ENCODE results near the gene SERPINA1.

SERPINA1 gene

DNA sequence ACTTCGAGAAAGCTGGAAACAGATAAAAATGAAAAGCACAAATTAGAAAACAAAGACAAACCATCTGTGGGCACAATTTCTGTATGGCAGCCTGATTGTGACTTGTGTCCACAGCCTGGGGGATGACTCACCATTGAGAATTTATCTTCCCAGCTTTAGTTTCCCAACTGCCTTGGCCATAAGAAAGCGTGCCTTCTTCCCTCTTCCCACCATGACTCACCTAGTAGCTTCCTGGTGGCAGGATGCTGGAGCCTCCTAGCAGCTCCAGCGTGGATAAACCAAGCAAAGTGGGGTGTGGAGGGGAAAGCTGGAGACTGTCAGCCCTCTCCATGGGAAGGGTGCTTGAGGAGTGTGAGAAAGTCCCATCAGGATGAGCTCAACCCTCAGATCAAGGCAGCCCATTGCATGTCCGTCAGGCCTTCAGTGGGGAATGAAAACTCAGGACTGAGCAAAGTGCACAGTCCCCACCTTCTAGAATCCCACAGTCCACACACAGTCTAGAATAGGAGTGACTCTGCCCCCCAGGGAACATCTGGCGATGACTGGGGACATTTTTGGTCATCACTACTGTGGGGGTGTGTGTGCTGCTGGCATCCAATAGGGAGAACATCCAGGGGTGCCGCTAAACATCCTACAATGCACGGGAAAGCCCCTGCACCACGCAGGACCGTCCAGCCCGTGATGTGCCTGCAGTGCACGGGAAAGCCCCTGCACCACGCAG, 42.9 kb downstream of the SERPINA1 start:
- DNase-seq, result peak; percentile 98

DNA sequence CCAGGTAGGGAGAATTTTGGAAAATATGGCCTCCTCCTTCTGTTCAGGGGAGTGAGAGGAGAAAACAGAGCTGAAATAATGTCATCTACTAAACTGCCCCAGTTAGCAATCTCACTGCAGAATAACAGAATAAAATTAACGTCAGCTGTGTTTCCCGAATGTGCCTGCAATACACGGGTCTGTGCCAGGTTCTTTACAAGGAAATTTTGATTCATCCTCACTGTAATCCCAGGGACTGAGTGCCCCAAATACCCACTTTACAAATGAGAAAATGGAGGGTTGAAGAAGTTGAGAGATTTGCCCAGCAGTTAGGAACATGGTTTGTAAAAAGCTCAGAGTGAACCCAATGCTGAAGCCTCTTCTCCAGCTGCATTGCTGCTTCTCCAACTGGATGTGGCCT, 44.0 kb downstream of the SERPINA1 start:
- no peak for DNase-seq

GRCh38 chr14:94343238-94344005, 45.0 kb downstream of the SERPINA1 start:
- no peak for DNase-seq

- peak; percentile 100 for DNase-seq
Measured at GRCh38 chr14:94342334-94342934, 46.0 kb downstream of the SERPINA1 start.

DNA sequence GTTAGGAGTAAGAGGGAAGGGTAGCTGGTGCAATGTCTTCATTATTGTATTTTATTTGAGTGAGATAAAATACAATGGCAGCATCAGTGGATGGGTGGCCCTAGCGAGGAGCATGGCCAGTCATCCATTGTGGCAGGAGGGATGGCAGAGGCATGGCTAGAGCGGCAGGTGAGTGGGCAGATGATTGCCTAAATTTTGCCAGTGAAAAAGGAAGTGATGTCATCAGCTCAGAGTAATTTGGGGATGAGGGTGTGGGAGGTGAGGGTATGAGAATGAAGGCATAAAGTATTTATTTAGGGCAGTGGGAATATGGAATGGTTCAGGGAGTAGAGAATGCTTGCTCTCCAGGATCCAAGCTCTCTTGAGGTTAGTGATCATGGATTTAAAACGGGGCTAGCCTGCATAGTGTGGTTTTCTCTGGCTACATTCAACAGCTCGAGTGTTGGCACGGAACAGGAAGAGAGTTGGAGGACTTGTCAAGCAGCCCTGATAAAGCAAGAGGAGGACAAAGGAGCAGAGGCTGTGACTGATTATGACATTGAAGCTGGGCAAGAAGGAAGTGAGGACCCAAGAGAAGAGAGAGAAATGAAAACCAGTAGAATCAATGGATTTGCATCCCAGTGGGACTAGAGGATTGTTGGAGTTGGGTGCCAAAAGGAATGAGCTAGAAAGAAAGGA, 46.6 kb downstream of the SERPINA1 start:
- peak; percentile 77 for DNase-seq

GRCh38 chr14:94340533-94340932, 47.9 kb downstream of the SERPINA1 start:
- no peak for DNase-seq

GRCh38 chr14:94338023-94338422, 50.4 kb downstream of the SERPINA1 start:
- DNase-seq, result no peak

DNA sequence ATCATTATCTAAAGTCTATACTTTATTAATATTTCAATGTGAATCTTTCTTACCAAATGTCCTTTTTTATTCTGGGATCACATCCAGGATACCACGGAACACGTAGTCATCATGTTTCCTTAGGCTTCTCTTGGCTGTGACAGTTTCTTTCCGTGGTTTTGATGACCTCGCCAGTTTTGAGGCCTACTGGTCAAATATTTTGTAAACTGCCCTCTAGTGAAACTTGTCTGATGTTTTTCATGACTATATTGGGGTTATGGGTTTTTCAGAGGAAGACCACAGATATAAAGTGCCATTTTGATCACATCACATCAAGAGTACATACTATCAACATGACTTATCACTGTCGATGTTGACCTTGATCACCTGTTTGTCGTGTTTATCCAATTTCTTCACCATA, 51.1 kb downstream of the SERPINA1 start:
- peak; percentile 82 for DNase-seq

DNA sequence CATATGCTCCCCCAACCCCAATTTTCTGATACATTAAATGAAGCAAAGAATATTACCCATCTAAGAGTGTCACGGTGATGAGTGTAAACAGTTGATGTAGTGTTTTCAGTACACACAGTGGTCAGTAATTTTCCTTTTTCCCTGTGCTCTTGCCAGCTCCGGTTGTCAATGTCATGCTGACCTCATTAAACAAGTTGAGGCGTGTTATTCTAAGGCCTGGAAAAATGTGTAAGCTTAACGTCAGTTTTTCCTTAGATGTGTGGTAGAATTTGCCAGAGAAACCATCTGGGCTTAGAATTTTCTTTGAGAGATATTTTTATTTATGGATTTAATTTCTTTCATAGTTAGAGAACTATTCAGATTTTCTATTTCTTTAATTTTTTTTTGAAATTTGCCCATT, 53.5 kb downstream of the SERPINA1 start:
- peak; percentile 46 for DNase-seq

DNA sequence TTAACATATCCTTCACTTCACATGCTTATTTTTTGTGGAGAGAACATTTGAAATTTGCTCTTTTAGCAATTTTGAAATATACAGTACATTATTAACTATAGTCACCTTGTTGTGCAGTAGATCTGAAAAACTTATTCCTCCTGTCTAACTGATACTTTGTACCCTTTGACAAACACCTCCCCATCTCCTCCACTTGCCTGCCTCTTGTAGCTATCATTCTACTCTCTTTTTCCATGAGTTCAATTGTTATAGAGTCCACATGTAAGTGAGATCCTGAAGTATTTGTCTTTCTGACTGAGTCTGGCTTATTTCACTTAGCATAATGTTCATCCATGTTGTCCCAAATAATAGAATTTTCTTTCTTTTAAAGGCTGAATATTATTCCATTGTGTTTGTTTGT, 55.8 kb downstream of the SERPINA1 start:
- no peak for DNase-seq

DNA sequence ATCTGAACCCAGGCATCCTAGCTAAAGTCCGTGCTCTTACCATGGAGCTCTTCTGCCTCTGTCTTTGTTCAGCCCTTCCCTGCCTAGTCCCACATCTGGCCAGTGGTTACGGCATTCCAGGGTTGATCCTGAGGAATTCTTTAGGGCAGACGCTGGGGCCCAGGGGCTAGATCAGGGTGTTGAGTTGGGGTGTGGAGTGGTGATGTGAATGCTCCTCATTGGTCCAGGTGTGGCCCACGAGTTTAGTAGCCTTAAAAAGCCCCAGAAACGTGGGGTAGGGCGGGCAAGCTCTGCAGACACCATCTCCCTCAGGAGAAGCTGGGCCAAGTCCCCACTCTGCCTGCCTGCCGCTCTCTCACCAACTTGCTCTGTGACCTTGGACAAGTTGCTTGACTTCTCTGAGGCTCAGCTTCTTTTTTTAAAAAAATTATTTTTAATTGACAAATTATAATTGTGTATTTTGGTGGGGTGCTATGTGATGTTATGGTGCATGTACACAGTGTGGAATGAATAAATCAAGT, 56.3 kb downstream of the SERPINA1 start:
- DNase-seq, result no peak

DNA sequence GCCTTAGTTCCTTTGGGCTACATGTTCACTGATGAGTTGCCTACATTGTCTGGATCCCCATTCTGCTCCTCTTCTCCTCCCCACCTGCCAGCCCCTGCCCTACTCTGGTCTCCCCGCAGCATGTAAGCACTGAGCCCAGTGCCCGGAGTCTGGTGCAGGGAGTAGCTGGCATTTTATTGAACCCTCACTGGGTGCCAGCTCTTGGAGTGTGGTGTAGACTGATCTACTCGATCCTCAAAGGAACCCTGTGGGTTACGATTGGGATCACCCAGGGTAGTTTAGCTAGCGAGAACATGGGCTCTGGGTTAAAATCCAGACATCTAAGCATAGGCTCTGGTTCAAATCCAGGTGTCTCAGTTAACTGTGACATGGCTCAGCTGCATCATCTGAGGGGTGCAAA, 56.9 kb downstream of the SERPINA1 start:
- DNase-seq, result no peak

DNA sequence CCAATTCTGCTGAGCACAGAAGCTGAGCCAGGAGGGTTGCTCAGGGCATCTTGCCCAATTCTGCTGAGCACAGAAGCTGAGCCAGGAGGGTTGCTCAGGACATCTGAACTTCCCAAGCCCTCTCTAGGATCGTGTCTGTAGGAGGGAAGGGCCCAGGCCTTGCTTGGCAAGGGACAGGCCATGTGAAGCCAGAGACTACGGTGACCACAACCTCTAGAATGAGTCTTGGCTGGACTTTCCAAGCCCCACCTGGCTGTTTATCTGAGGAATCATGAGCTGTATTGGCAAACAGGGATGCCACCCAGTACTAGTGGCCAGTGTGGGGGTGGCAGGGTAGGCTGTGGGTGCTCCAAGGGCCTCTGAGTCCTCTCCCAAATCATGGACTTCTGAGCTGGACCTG, 57.5 kb downstream of the SERPINA1 start:
- no peak for DNase-seq

GRCh38 chr14:94330432-94330831, 58.0 kb downstream of the SERPINA1 start:
- no peak for DNase-seq

DNA sequence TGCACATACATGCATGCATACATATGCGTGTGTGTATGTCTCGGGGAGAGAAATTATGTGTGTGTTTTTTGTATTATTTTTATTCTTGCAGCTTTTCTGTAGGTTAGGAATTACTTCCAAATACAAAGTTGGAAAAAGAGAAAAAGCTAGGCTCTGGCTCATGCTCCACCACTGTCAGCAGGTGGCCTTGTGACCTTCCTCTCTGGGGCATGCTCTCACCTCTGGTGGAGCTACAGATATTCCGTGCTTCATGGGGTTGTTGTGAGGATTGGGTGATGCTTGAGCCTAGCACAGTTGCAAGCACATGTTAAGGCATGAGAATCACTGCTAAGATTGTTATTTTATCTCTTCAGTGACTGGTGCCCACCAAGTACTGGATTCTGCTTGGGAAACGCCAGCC, 58.5 kb downstream of the SERPINA1 start:
- DNase-seq, result no peak

- DNase-seq, result no peak
Measured at GRCh38 chr14:94328196-94328595, 60.2 kb downstream of the SERPINA1 start.

Data from fibroblast of skin of back (primary cell).